ENCODE measurements around the gene ANXA4.
A peak's percentile ranks its signal among the peaks of the same experiment; 100 is the strongest.
"Not testable (repeated sequence)": the region's sequence is repeated elsewhere in the genome, so short reads cannot be mapped to it uniquely, and the experiment has no call there.

Gene ANXA4

DNA sequence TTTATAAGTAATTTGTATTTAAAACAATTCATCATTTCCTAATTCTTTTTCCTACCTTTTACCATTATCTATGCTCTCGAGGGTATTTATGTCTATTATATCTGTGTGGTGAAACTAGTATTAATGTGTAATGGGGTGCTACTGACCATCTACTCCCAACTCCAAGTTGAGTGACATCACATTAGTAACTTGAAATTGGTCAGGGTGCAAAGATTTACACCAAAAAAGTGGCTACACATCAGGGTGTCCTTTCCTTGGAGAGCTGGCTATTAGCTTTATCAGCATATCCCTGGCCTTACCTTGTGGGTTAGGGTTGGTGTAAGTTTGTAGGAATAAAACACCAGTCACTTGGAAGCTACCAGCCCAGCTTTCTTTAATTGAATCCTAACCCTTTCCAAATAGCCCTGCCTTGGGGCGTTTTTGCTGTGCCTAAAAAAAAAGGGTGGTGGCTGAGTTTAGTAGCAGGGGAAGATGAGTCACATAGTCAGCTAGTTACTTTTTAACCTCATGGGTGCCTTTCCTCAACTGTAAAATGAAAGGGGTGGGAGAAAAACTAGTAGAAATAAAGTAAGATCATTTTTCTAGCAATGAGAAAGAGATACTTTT, 14.0 kb downstream of the ANXA4 start:
- peak; percentile 81 for DNase-seq

DNA sequence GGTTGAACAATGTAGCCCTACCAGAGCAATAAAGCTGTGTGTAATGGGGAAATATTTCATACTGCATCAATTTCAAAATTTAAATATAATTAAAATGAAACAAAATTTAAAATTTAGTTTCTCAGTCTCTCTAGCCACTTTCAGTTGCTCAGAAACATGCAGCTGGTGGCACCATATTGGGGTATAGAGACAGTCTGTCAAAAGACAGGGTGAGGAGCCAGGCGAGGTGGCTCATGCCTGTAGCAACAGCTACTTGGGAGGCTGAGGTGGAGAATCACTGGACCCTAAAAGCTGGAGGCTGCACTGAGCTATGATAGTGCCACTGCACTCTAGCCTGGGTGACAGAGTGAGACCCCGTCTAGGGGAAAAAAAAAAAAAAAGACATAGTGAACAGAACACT, 20.1 kb downstream of the ANXA4 start:
- no peak for DNase-seq

- DNase-seq: no peak
These were observed 20.9 kb downstream of the ANXA4 start for GRCh38 chr2:69762513-69763494.

- DNase-seq: not testable (repeated sequence)
These were observed 21.9 kb downstream of the ANXA4 start for GRCh38 chr2:69763831-69764230.

- DNase-seq: no peak
These were observed 22.6 kb downstream of the ANXA4 start for GRCh38 chr2:69764286-69765095.

DNA sequence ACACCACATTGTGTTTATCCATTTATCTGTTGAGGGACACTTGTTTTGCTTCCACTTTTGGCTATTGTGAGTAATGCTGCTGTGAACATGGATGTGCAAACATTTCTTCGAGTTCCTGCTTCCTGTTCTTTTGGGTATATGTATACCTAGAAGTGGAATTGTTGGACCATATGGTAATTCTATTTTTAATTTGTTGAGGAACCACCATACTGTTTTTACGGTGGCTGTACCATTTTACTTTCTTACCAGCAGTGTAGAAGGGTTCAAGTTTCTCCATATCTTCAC, 23.1 kb downstream of the ANXA4 start:
- DNase-seq: no peak

GRCh38 chr2:69766014-69766413, 24.1 kb downstream of the ANXA4 start:
- DNase-seq: no peak

GRCh38 chr2:69767034-69767433, 25.1 kb downstream of the ANXA4 start:
- DNase-seq: no peak

DNA sequence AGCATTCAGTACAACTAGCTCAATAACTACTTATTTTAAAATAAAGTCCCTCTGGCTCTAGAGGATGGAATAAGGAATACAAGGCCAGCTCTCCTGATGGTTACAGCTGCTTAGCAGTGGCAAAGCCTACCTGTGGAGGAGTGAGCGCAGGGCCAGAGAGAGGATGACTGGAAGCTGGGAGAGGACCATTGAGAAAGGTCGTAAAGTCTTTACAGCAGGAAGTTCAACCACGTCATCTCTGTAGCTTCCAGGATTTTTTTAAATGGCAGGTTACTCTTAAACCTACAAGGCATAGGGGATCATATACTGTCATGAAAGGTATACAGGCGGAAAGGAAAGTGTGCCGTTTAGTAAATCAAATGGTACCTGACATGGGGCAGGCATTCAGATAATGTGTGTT, 26.3 kb downstream of the ANXA4 start:
- no peak for DNase-seq

DNA sequence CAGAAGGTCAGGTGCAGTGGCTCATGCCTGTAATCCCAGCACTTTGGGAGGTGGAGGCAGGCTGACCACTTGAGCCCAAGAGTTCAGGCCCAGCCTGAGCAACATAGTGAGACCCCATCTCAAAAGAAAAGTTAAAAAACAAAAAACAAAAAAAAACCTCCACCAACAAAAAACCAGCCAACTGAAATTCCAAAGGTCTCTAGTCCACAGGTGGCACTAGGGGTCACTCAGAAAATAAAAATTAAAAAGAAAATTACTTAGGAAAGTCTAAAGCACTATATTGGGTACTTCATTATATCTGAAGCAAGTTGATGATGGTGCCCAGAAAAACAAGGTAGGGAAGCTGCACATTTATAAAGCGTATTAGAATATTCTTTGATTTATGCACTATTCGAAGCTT, 26.9 kb downstream of the ANXA4 start:
- no peak for DNase-seq

GRCh38 chr2:69769272-69769671, 27.3 kb downstream of the ANXA4 start:
- no peak for DNase-seq

DNA sequence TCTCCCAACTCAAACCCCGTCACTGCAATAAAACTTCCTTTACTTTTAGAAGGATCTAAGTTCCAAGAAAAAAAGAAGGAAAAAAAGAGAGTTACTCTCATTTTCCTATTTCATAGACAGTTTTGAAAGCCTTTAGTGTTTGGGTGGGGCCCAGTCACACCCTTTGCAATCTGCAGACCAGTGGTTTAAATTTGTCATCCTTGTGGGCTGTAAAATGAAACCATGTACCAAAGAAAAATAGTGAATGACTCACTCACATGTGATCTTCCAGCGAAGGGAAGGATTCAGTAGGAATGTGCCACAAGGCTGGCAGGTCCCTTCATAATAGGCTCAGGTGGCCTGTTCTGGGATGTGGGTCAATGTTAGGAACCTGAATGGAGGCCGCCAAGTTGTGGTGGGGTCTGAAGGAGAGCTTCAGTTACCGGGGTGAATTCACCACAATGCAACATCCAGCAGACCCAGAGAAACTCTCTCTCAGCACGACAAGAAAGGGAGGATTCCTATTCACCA, 28.3 kb downstream of the ANXA4 start:
- peak; percentile 89 for DNase-seq

DNA sequence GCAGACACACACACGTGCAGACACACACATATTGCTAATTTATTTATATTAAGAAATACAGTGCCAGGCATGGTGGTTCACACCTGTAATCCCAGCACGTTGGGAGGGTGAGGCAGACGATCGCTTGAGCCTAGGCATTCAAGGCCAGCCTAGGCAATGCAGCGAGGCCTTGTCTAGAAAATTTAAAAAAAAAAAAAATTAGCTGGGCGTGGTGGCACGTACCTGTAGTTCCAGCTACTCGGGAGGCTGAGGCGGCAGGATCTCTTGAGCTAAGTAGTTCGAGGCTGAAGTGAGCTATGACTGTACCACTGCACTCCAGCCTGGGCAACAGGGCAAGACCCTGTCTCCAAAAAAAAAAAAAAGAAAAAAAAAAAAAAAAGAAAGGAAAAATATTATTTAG, 28.8 kb downstream of the ANXA4 start:
- DNase-seq: no peak

DNA sequence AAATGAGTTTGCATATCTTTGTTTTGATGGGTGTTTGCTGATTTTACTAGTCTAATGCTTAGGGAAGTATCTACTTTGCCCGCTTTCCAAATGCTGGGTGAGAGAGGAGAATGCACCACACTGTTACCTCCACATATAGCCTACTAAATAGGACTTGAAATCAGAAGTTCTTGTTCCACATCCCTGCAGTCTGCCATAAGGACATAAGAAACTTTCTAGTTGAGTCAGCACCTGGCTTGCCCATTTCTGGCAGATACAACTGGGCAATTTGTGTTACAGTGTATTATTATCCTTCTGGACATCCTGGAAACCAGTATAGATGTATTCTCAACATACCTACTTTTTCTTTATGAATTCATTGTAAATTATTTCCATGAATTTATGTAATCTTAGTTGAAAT, 29.5 kb downstream of the ANXA4 start:
- DNase-seq: no peak

DNA sequence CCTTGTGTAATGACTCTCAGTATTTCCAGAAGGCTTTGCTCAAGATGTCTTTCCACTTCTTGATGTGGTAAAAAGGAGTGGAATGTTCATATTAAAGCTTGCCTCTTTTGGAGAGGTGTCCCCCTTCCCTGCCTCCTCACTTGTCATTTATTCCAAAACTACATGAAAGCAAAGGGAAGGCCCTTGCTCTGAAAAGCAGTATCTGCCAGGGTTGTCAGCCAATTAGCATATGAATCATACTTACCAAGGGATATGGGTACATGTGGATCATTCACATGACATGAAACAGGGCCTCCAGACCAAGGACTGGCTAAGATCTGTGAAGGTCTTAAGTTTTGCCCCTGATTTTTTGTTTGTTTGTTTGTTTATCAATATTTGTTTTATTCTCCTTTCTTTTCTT, 31.3 kb downstream of the ANXA4 start:
- peak; percentile 40 for DNase-seq

DNA sequence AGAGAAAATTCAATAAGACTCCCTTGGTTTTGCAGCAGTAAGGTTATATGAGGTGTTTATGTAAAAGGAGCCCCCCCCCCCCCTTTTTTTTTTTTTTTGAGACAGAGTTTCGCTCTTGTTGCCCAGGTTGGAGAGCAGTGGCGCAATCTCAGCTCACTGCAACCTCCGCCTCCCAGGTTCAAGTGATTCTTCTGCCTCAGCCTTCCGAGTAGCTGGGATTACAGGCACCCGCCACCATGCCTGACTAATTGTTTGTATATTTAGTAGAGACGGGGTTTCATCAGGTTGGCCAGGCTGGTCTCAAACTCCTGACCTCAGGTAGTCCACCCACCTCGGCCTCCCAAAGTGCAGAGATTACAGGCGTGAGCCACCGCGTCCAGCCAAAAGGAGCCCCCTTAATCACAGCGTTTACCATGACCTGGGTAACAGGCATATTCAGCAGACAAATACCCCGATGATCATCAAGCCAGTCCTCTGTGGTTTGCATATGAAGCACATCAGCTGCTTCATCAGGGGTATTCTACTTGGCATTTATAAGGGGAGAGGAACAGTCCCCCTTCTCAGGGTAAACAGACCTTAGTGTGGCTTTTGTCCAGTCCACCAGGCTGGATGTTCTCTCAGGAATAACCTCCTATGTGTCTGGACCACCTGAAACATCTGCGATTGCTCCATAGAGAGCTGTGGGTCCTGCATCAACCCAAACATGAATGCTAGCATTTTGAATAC, 32.5 kb downstream of the ANXA4 start:
- DNase-seq: not testable (repeated sequence)

- no peak for DNase-seq
These were observed 33.3 kb downstream of the ANXA4 start for GRCh38 chr2:69774984-69775982.

GRCh38 chr2:69776886-69777785, 35.2 kb downstream of the ANXA4 start:
- no peak for DNase-seq

- DNase-seq: no peak
These were observed 35.8 kb downstream of the ANXA4 start for GRCh38 chr2:69777786-69778105.
